HepG2 (cell line): ENCODE results near the gene CAGE1.

Experiments used
- ADNP ChIP-seq: sonication (generic); formaldehyde crosslinking; IDR thresholded peaks from 2 replicates; pipeline ENCODE4 v1.4.0; 2020; ENCODE audit warnings: missing genetic modification reagents
- HNF4A ChIP-seq: sonication (generic); formaldehyde crosslinking; IDR thresholded peaks from 2 replicates; pipeline ENCODE4 v1.4.0; 2020; ENCODE audit warnings: missing genetic modification reagents
- UBTF ChIP-seq: sonication (generic); formaldehyde crosslinking; IDR thresholded peaks from 2 replicates; pipeline ENCODE4 v1.4.0; 2020; ENCODE audit warnings: mild to moderate bottlenecking, missing genetic modification reagents
- USF2 ChIP-seq, 2 experiments: sonication (generic) in 1 of 2; formaldehyde crosslinking in 1 of 2; IDR thresholded peaks; 2 replicates each; pipeline versions ENCODE4 v1.5.1 to v1.6.1; 2011 to 2020; ENCODE audit warnings: borderline replicate concordance in 1 of 2, low read depth in 1 of 2, low read length in 1 of 2, mild to moderate bottlenecking in 1 of 2, missing genetic modification reagents in 1 of 2, moderate library complexity in 1 of 2

DNA sequence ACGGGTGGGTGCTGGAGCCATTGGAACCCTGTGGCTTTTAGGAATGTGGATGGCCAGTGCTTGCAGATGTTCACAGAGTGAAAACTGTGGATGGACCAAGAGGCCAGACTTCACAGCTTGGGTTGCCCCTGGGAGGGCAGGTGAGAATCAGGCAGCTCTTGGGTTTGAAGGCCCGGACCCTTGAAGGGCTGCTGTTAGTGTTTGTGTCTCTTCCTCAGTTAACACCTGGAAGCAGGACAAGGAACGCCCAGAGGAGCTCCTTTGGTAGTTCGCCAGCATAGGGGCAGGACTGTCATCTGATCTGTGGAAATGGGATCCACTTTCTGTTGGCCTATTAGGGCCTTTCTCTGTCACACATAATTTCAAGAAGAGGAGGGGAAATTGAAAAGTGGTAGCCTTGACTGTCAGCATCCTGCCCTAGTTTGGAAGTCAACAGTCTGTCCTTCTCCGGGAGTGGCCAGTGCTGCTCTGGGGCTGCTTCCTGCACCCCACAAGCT is 43.6 kb upstream of the CAGE1 start:
- no peak for TF ChIP-seq UBTF (CRISPR knock-in tag)
- TF ChIP-seq USF2 (IDR thresholded peaks at IDR 0.05; ENCODE audit: low read depth, low read length), result no peak
- TF ChIP-seq USF2 (CRISPR knock-in tag; IDR thresholded peaks at IDR 0.05; ENCODE audit: borderline replicate concordance), result no peak
- no peak for TF ChIP-seq HNF4A (CRISPR knock-in tag)
- no peak for TF ChIP-seq ADNP (CRISPR knock-in tag)
